Measurements from ENCODE around the gene B3GLCT.

DNA sequence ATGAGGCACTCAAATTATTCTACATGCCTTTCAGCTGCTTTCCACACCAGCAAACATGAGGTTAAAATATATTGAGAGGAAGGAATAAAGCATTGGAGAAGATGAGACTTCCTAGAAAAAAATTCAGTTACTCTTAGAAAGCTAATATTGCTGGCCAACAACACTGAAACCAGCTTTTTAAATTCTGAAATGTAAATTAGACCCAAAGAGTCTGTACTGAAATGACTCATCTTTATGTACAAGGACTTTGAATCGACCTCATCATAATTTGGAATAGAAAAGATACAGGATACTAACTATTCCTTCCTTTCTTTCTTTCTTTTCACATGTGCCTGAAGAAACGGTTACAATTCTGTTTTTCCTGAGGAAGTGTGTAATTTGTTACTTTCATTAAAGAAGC, 31.6 kb upstream of the B3GLCT start:
- TF ChIP-seq, protein P1, sequence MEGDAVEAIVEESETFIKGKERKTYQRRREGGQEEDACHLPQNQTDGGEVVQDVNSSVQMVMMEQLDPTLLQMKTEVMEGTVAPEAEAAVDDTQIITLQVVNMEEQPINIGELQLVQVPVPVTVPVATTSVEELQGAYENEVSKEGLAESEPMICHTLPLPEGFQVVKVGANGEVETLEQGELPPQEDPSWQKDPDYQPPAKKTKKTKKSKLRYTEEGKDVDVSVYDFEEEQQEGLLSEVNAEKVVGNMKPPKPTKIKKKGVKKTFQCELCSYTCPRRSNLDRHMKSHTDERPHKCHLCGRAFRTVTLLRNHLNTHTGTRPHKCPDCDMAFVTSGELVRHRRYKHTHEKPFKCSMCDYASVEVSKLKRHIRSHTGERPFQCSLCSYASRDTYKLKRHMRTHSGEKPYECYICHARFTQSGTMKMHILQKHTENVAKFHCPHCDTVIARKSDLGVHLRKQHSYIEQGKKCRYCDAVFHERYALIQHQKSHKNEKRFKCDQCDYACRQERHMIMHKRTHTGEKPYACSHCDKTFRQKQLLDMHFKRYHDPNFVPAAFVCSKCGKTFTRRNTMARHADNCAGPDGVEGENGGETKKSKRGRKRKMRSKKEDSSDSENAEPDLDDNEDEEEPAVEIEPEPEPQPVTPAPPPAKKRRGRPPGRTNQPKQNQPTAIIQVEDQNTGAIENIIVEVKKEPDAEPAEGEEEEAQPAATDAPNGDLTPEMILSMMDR (IDR thresholded peaks at IDR 0.05 in 2 of 3, conservative IDR thresholded peaks at IDR 0.05 in 1 of 3; ENCODE audit: control insufficient read depth in 2 of 3, extremely low read depth in 1 of 3, insufficient read depth in 1 of 3, low read depth in 3 of 3, low read length in 3 of 3): no peak
- TF ChIP-seq MYC (IDR thresholded peaks at IDR 0.05; ENCODE audit: insufficient read depth, insufficient read length, insufficient replicate concordance, low read length, severe bottlenecking) (no peak), EP300 (IDR thresholded peaks at IDR 0.05; ENCODE audit: borderline replicate concordance in 1 of 2, control insufficient read depth in 1 of 2, low read depth in 2 of 2, low read length in 2 of 2) (0 out of 4 replicates have a peak, but pooled peaks of 1 of the 2 experiments have one; percentile 27), CHD4 (IDR thresholded peaks at IDR 0.05) (no peak)
